Renal cortex interstitium (tissue), 11 donors: ENCODE data around the gene NPEPL1. TPM values are rescaled to one million over a fixed set of nuclear protein-coding genes. Genes with fewer than 3 reads are reported as not detected.

Source experiments
- DNase-seq, 11 donors: peaks; one replicate each; pipeline ENCODE4 v3.0.0-alpha.2; 2013; ENCODE audit warnings: low read depth in 9 of 11, low spot score in 4 of 11; ENCODE audit errors: extremely low read depth in 1 of 11
- polyA plus RNA-seq, 3 donors: library from polyadenylated mRNA; unstranded; fragments of 120-200 nt; gene quantifications; one replicate each; pipeline ENCODE4 v1.2.1, GENCODE V29; 2013; ENCODE audit not compliant: insufficient read length in 3 of 3

Gene NPEPL1
- polyA plus RNA-seq, 3 donors = 35.7 to 54.4 (median 46.9) TPM

DNA sequence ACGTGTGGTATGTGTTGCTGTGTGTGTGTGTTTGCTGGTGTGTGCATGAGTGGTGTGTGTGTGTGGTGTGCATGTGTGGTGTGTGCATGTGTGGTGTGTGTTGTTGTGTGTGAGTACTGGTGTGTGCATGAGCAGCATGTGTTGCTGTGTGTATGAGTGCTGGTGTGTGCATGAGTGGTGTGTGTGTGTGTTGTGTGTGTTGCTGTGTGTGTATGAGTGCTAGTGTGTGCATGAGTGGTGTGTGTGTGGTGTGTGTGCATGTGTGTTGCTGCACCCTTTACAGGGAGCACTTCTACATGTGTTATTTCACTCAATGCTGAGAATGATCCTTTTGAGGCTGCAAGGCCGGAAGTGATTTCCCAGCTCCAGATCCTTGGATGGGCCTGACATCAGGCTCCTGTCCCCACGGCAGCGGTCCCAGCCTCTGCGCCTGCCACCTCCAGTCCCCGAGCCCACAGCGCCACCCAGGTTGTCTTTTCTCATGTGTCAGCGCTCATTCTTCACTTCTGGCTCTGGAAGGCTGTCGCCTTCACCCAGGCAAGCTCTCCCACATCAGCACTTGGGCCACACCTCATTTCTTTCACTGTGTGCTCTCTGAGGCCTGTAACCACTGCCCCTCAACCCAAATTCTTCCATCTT is 2.6 kb downstream of the NPEPL1 start:
- DNase-seq = no peak

DNA sequence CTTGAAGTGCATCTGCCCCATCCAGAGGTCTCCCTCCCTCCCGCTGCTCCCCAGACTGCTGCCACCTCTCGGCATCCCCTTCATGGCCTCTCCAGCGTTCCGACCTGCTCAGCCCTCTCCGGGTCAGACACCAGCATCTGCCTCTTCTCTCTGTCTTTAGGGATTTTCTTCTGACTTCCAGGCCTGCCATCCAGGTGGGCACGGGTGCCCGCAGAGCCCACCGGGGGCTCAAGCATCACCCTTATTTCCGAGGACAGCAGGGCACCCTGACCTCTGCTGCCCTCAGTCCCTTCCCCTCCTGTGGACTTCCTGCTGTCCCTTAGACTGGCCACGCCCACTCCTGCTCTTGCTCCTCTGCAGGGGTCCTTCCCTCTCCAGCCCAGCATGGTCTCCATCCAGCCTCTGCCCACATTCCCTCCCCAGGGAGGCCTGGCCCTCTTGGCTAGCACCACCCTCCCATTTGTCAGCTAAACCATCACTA is 3.3 kb downstream of the NPEPL1 start:
- no peak for DNase-seq

DNA sequence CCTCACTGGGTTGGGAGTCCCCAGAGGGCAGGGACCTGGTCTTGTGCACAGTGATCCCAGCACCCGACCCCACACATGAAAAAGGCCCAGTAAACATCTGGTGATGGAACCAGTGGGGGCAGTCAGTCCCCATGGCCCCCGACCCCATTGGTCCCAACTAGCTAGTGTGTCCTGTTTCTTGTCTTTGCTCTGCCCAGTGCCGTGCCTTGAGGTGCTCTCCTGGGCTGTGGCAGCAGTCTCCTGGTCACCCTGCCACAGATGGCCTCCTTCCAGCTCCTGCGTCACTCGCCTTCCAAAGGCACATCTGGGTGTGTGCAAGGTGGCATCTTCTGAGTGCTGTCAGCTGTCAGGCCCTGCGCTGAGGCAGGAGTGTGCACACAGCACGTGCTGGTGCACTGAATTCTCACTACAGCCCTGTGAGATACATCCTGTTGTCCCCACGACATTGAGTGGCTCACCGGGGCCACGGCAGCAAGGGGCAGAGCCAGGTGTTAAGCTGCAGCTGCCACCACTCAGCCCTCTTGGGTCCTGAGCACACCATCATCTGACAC is 3.9 kb downstream of the NPEPL1 start:
- DNase-seq = no peak

DNA sequence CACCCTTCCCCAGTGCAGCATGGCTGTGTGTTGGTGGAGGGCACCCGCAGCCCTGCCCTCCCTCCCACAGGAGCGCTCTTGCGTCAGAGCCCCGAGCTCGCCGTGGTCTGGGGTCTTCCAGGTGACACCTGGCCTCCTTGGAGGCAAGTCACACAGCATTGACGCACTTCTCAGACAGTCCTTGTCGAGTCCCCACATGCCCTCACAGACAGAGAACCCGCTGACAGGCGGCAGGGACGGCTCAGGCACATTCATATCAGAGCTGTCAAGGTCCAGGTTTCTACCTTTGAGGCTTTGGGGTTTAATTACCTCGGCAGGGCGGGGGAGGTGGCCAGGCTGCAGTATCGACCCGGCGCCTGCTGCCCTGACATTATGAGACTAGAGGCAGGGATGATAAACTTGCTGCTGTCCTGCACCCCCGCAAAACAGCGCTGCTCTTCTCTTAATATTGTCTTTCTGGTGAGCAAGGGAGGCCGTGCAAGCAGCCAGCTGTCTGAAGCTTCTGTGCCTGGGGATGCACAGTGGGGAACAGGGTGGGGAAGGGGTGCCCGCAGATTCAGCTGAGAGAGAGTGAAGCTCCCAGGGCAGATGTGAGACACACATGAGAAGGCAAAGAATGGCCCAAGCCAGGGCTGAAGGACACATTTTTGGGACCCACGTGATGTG is 4.7 kb downstream of the NPEPL1 start:
- no peak for DNase-seq

DNA sequence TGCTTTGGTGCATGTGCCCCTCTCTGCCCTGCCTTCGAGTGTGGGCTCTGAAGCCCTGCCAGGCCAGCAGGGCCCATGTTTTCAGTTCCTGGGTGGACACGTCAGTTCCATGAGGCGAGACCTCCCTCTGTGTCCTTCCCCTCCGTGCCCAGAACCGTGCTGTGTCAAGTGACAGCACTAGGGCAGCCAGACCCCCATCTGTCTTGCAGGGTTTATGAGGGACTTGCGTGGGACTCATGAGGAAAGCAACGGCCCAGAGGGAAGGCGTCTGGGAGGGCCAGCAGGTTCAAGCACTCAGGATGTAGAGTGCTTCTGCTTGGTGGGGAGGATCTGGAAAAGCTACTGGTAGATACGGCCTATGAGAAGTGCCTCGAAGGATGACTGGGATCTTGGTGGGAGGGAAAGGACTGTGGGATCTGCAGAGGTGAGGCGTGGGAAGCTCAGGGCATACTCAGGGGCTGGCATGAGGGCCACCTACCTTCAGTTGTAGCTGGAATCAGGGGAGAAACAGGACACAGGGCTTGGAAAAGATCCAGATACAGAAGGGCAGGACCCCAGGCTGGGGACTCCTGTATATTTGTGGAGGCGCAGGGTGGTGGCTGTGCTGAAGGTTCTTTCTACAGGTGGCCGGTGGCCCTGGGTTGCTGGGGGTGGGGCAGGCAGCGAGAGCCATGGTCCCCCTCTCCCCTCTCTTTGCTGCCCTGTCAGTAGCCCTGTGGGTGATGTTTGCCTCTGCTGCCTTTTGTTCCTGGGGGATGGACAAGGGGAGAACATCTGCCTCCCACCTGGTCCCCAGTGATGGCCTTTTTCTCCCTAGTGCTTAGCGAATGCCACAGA is 5.5 kb downstream of the NPEPL1 start:
- DNase-seq = no peak

DNA sequence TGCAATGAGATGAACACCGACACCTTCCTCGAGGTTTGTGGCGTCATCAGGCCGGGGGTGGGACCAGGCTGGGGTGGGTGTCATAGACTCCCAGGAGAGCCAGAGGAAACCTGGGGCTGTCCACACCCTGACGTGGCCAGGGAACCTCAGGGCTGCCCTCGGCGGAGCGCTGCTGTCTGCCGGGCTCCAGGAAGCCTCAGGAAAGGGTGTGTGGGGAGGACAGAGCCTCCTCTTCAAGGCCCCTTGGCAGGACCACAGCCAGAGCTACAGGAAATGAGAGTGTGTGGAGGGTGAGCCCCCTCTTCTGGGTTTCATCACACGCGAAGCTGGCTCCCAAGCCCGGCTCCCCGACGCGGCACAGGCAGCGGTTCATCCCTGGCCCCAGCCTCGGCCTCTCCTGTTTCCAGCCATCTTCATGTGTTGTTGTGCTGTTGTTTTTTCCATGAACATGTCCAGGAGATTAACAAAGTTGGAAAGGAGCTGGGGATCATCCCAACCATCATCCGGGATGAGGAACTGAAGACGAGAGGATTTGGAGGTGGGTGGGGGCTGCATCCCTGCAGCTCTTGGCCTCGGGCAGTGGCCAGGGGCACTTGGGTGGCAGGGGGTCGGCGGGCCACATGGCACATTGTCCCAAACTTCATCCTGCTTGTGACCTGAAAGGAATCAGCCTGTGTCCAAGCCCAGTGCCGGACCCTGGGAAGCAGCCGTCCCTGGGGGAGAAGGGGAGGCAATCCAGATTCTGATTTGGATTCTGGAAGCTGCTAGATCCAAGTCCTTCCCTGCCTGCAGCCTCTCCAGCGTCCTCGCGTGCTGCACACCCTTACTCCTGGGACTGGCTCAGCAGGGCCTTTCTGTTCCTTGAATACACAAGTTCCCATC is 6.4 kb downstream of the NPEPL1 start:
- no peak for DNase-seq

DNA sequence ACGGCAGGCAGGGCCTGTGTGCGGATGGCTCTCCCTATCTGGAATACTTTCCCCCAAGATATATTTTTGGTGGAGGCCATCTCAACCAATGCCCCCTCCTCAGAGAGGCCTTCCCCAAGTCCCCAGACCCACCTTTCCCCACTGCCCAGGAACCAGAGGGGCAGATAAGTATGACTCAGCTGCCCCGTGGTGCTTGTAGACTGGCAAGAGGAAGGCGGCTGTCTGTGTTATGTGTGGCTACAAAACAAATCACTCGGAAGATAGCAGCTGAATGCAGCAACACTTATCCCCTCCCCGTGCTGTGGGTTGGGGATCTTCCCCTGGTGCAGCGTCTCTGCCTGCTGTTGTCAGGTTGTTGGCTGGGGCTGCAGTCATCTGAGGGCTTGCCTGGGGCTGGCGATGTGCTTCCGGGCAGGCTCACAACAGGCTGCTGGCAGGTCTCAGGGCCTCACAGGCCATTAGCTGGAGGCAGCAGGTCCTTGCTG is 7.1 kb downstream of the NPEPL1 start:
- no peak for DNase-seq

DNA sequence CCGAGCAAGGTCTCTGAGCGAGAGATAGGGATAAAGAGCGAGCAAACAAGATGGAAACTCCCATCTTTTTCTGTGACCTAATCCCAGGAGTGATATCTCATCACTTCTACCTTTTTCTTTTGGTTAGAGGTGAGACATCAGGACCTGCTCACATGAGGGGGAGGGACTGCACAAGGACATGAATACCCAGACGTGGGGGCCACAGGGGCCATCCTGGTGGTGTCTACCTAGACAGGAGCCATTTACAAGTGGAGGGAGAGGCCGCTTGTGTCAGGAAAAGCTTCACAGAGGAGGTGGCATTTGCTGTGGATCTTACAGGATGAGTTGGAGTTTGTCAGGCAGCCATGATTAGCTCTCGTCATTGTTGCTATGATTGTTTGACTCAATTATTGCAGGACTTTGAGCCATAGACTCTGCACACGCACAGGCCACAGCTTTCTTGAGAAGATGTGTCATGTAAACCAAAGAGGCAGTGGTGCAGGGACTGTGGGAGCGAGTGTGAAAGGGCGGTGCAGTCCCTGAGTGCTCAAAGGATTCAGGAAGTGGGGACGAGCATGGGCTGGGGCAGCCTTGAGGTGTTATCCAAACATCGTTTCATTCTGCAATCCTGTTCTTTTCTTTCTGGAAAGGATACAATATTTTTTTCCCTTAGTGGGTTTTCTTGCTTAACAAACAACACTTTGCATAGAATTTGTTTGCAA is 7.7 kb downstream of the NPEPL1 start:
- no peak for DNase-seq

DNA sequence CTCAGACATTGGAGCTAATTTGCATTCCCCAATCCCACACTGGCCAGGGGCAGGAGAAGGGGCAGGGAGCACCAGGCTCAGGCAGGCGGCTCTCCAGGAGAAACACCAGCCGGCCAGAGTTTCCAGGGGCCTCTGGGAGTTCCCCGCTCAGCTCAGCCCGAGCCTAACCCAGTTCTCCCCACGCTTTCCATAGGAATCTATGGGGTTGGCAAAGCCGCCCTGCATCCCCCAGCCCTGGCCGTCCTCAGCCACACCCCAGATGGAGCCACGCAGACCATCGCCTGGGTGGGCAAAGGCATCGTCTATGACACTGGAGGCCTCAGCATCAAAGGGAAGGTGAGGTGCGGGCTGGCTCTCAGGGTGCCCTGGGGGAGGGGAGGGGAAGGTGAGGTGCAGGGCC is 8.2 kb downstream of the NPEPL1 start:
- no peak for DNase-seq

DNA sequence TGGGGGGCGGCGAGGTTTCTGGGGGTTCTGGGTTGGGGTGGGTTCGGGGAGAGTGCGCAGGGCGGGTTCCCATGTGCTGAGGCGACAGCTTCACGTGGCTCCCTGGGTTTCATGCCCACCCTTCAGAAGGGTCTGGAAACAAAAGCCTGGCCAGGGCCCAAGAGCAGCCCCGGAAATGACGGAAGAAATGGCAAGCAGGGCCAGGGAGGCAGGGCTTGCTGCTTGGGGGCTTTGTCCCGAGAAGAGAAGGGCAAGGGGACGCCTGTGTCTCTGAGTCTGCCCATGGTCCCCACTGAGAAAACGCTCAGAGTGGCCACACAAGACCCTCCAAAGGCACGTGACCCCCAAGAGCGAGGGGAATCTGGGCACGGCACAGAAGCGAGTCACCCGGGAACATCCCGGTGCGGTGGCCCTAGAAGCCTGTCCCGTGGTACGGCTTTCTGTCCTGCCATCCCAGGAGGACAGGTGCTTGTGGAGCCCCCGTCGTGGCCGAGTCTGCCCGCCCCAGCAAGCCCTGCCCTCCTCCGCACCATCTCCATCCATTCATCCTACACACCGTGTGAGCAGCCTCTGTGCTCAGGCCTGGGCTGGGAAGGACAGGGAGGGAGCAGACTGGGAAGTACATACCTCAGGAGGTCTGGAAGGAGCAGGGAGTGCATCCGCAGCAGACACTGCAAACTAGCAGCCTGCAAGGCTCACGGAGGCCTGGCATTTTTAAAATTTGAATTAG is 9.0 kb downstream of the NPEPL1 start:
- DNase-seq = no peak

DNA sequence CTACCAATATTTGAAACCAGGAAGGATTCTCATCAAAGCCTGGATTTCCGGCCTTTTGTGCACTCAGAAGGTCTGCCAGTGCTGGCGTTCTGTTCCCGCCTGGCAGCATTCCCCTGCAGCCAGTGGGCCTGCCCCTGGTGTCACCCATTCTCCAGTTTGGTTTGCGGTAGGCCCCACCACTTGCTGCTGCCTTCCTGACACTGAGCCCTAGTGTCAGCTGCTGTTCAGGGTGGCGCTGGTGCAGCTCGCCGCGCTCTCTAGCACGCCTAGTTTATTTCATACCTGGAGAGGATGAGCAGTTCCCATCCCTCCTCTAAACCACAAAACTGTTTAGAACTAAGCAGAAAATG is 9.5 kb downstream of the NPEPL1 start:
- DNase-seq = no peak

DNA sequence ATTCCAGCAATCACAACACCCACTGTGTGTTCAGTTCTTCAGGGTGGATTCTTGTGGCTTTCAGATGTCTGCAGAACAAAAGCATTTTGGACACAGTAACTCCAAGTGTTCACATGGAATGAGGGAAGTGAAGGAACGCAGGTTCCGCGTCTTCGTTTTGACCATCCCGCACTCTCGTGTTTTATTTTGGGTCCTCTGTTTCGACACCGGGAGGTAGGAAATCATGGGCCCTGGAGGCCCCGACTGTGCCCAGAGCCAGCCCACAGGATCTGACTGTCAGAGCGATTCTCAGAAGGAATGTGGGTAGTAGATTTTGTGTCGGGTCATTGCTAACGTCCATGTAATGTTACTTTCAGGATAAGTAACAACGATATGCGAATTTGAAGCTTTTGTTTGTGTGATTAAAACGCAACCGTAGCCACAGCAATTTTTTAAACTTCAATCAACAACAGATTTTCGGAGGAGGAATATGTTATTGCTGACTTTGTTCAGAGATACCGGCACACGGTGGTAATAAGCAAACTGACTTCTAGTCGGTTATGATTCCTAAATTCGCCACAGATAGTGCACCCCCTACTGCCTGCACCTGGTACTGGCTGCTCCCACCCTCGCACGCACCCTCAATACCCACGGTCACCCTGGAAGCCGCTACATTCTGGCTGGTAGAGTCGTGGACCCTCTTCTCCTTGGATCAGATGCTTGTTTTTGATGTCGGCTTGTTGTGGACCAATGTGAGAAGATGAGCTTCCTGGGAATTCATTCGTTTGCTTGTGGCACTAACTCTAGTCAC is 10.5 kb downstream of the NPEPL1 start:
- no peak for DNase-seq

DNA sequence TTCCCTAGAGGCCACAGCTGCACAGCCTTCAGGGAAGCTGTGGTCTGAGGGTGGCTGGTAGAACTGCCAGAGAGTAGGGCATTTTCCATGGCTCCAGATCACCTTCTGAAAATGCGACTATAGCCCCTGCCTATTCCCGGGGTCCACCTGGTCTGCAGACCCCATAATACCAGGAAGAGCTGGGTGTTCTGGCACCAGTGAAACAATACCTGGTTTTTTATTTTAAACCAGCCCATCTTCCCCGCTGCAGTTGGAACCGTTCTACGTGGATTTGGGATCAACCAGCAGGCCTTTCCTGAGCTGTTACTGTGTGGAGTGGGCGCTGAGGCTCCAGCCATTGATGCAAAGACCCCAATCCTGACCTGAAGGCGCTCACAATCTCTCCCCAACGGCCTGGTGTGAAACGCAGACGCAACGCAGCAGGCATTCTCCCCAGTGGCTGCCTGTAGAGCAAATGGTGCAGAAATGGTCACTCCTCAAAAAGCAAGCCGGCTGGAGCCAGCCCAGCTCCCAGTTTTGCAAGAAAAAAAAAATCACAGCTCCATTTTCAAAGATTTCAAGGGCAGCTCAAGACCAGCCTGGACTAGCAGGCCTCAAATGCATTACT is 11.3 kb downstream of the NPEPL1 start:
- no peak for DNase-seq

DNA sequence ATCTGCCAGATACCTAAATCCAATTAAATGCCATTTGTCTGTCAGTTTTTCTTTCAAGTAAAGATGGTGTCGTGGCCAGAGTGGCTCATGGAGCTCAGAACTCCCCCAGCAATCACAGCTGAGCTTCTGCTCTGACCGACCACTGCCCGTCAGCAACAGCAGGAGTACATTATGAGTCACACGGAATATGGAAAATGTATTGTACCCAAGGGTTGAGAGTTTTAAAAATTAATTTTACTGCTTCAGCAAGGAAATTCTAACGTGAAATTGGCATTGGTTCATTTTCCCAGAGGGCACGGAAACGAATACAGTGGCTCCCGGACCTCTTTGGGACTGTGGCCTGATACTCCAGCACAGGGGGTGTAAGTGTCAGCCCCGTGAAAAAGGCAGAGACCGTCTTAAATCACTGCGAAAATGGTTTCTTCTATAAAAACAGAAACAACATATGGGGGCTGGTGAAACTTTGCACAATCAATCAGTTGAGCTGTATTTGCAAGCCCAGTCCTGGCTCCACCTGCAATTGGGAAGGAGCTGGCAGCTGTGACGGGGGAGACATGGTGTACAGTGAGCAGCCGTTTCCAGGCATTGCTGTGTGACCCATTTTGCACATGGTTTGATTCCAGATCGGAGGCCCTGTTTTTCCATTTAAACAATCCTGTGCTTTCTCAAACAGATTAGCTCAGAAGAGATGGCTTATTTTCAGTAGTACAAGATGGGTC is 12.8 kb downstream of the NPEPL1 start:
- DNase-seq = no peak

DNA sequence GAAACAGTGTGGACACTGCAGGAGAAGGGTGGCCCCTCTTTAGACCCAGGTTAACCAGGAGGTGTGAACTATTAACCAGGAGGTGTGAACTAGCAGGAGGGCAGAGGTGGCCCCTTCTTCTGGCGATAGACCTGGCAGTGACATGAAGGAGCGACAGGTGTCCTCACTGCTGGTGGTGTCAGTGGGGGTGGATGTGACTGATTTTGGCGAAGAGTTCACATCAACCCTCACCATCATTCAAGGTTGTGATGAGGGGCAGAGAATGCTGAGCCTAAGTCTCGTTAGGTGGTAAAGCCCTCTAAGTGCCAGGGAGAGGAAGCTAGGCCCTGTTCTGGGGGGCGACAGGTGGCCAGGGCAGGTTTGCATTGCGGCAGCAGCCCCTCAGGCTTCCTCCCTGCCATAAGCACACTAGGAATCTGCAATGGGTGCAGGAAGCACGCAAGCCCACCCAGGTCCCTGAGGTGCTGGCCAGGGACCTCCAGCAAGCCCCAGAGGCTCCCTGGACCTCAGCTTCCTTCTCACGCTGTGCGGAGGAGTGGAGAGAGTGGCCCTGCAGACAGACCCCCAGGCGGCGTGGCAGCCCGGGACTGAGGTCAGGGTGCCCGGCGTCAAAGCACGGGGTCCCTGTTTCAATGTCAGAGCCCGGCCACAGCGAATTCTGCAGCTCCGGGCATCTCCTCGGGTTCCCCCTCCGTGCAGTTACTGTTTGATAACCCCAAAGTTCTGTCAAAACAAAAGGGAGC is 13.7 kb downstream of the NPEPL1 start:
- DNase-seq = no peak
